ENCODE data around the gene ITGB1BP1. TPM values are rescaled to one million over a fixed set of nuclear protein-coding genes. Genes with fewer than 3 reads are reported as not detected.

ITGB1BP1 gene
- total and polyA plus RNA-seq, 5 donors = 80.5 to 137 (median 86.6) TPM

- intact Hi-C loops (cut with DNase I) = no loop called here
- no peak for ATAC-seq
- H3K4me1 ChIP-seq (ENCODE audit: control insufficient read depth, insufficient read depth, low read length) = no peaks in the 10 kb centered on the region
- H3K4me3 ChIP-seq (ENCODE audit: low read length) = no peak overlapping the region
- no peaks in the 10 kb centered on the region for H3K27me3 ChIP-seq (ENCODE audit: control insufficient read depth, insufficient read depth)
- no peak for DNase-seq
- no peaks in the 10 kb centered on the region for H3K9me3 ChIP-seq (ENCODE audit: control insufficient read depth, low read length)
- WGBS = over 99% methylated on average over 3 of the region's 3 CpGs
- no peak overlapping the region for H3K27ac ChIP-seq (ENCODE audit: low read length)
Measured at GRCh38 chr2:9410108-9410507, 13.2 kb downstream of the ITGB1BP1 start.

- Histone ChIP-seq H3K4me1 (ENCODE audit: control insufficient read depth, insufficient read depth, low read length) (no peaks in the 10 kb centered on the region), H3K9me3 (ENCODE audit: control insufficient read depth, low read length) (no peaks in the 10 kb centered on the region), H3K4me3 (ENCODE audit: low read length) (no peak overlapping the region), H3K27me3 (ENCODE audit: control insufficient read depth, insufficient read depth) (no peaks in the 10 kb centered on the region), H3K27ac (ENCODE audit: low read length) (no peak overlapping the region)
- intact Hi-C loops (cut with DNase I) = no loop called here
- ATAC-seq (peak in 1 of 2 donors; percentile 39), DNase-seq (no peak)
- WGBS = 84% methylated on average over 9 of the region's 9 CpGs
Measured at GRCh38 chr2:9408641-9409151, 14.6 kb downstream of the ITGB1BP1 start.

GRCh38 chr2:9407363-9407811, 15.9 kb downstream of the ITGB1BP1 start:
- 77% methylated on average over 8 of the region's 8 CpGs for WGBS
- DNase-seq (no peak), ATAC-seq (no peak)
- no peak overlapping the region for H3K27ac ChIP-seq (ENCODE audit: low read length)
- no peaks in the 10 kb centered on the region for H3K4me1 ChIP-seq (ENCODE audit: control insufficient read depth, insufficient read depth, low read length)
- H3K4me3 ChIP-seq (ENCODE audit: low read length) = no peak overlapping the region
- H3K9me3 ChIP-seq (ENCODE audit: control insufficient read depth, low read length) = no peaks in the 10 kb centered on the region
- intact Hi-C loops (cut with DNase I) = no loop called here
- H3K27me3 ChIP-seq (ENCODE audit: control insufficient read depth, insufficient read depth) = no peaks in the 10 kb centered on the region

- Histone ChIP-seq H3K4me1 (ENCODE audit: control insufficient read depth, insufficient read depth, low read length) (no peaks in the 10 kb centered on the region), H3K27ac (ENCODE audit: low read length) (no peak overlapping the region), H3K27me3 (ENCODE audit: control insufficient read depth, insufficient read depth) (no peaks in the 10 kb centered on the region), H3K9me3 (ENCODE audit: control insufficient read depth, low read length) (no peaks in the 10 kb centered on the region), H3K4me3 (ENCODE audit: low read length) (no peak overlapping the region)
- 71% methylated on average over 13 of the region's 13 CpGs for WGBS
- intact Hi-C loops (cut with DNase I) = no loop called here
- no peak for DNase-seq
- ATAC-seq = no peak
Measured at GRCh38 chr2:9406529-9407362, 16.6 kb downstream of the ITGB1BP1 start.

GRCh38 chr2:9405636-9406035, 17.7 kb downstream of the ITGB1BP1 start:
- intact Hi-C loops (cut with DNase I) = no loop called here
- H3K27ac ChIP-seq (ENCODE audit: low read length) = no peak overlapping the region
- ATAC-seq (no peak), DNase-seq (no peak)
- H3K4me1 ChIP-seq (ENCODE audit: control insufficient read depth, insufficient read depth, low read length) = no peaks in the 10 kb centered on the region
- no peak overlapping the region for H3K4me3 ChIP-seq (ENCODE audit: low read length)
- H3K9me3 ChIP-seq (ENCODE audit: control insufficient read depth, low read length) = no peaks in the 10 kb centered on the region
- H3K27me3 ChIP-seq (ENCODE audit: control insufficient read depth, insufficient read depth) = no peaks in the 10 kb centered on the region
- 95% methylated on average over 2 of the region's 2 CpGs for whole genome bisulfite sequencing

- H3K27me3 ChIP-seq (ENCODE audit: control insufficient read depth, insufficient read depth) = no peaks in the 10 kb centered on the region
- no peaks in the 10 kb centered on the region for H3K4me1 ChIP-seq (ENCODE audit: control insufficient read depth, insufficient read depth, low read length)
- H3K4me3 ChIP-seq (ENCODE audit: low read length) = no peak overlapping the region
- DNase-seq = no peak
- WGBS = 85% methylated on average over 4 of the region's 4 CpGs
- ATAC-seq = no peak
- no peaks in the 10 kb centered on the region for H3K9me3 ChIP-seq (ENCODE audit: control insufficient read depth, low read length)
- intact Hi-C loops (cut with DNase I) = no loop called here
- H3K27ac ChIP-seq (ENCODE audit: low read length) = no peak overlapping the region
Measured at GRCh38 chr2:9404451-9404850, 18.9 kb downstream of the ITGB1BP1 start.

GRCh38 chr2:9403924-9404323, 19.4 kb downstream of the ITGB1BP1 start:
- H3K27ac ChIP-seq (ENCODE audit: low read length) = no peak overlapping the region
- intact Hi-C loops (cut with DNase I) = no loop called here
- H3K4me3 ChIP-seq (ENCODE audit: low read length) = no peak overlapping the region
- no peaks in the 10 kb centered on the region for H3K27me3 ChIP-seq (ENCODE audit: control insufficient read depth, insufficient read depth)
- H3K4me1 ChIP-seq (ENCODE audit: control insufficient read depth, insufficient read depth, low read length) = no peaks in the 10 kb centered on the region
- WGBS = 60% methylated on average over 2 of the region's 2 CpGs
- no peak for DNase-seq
- no peaks in the 10 kb centered on the region for H3K9me3 ChIP-seq (ENCODE audit: control insufficient read depth, low read length)
- ATAC-seq = no peak

GRCh38 chr2:9401646-9402371, 21.5 kb downstream of the ITGB1BP1 start:
- H3K27ac ChIP-seq (ENCODE audit: low read length) = no peak overlapping the region
- no peaks in the 10 kb centered on the region for H3K9me3 ChIP-seq (ENCODE audit: control insufficient read depth, low read length)
- no peak for DNase-seq
- peak in 1 of 2 donors; percentile 19 for ATAC-seq
- no peaks in the 10 kb centered on the region for H3K27me3 ChIP-seq (ENCODE audit: control insufficient read depth, insufficient read depth)
- 91% methylated on average over 19 of the region's 19 CpGs for WGBS
- intact Hi-C loops (cut with DNase I) = no loop called here
- H3K4me1 ChIP-seq (ENCODE audit: control insufficient read depth, insufficient read depth, low read length) = no peaks in the 10 kb centered on the region
- H3K4me3 ChIP-seq (ENCODE audit: low read length) = no peak overlapping the region

- no peak for ATAC-seq
Measured at GRCh38 chr2:9401059-9401547, 22.2 kb downstream of the ITGB1BP1 start.

GRCh38 chr2:9400268-9401058, 22.9 kb downstream of the ITGB1BP1 start:
- intact Hi-C loops (cut with DNase I) = no loop called here
- whole genome bisulfite sequencing = 91% methylated on average over 12 of the region's 12 CpGs

More at GRCh38 chr2:9401059-9401547, 22.2 kb downstream of the ITGB1BP1 start:
- Histone ChIP-seq H3K27me3 (ENCODE audit: control insufficient read depth, insufficient read depth) (no peaks in the 10 kb centered on the region), H3K9me3 (ENCODE audit: control insufficient read depth, low read length) (no peaks in the 10 kb centered on the region), H3K4me1 (ENCODE audit: control insufficient read depth, insufficient read depth, low read length) (no peaks in the 10 kb centered on the region), H3K27ac (ENCODE audit: low read length) (no peak overlapping the region), H3K4me3 (ENCODE audit: low read length) (no peak overlapping the region)
- DNase-seq = no peak
- WGBS = 93% methylated on average over 12 of the region's 12 CpGs
- intact Hi-C loops (cut with DNase I) = no loop called here

More at GRCh38 chr2:9400268-9401058, 22.9 kb downstream of the ITGB1BP1 start:
- no peaks in the 10 kb centered on the region for H3K27me3 ChIP-seq (ENCODE audit: control insufficient read depth, insufficient read depth)
- H3K27ac ChIP-seq (ENCODE audit: low read length) = no peak overlapping the region
- no peak overlapping the region for H3K4me3 ChIP-seq (ENCODE audit: low read length)
- ATAC-seq = no peak
- H3K9me3 ChIP-seq (ENCODE audit: control insufficient read depth, low read length) = no peaks in the 10 kb centered on the region
- H3K4me1 ChIP-seq (ENCODE audit: control insufficient read depth, insufficient read depth, low read length) = no peaks in the 10 kb centered on the region
- DNase-seq = peak in 1 of 3 donors; percentile 42

All from right cardiac atrium (tissue), 5 donors.